RWPE1 (cell line): ENCODE data around the gene LRRC32.

ENCODE experiments used
- CTCF ChIA-PET: fragments of 350-600 bp; sonication (Branson Sonifier 250); formaldehyde crosslinking; extraction: SDS; loops from one replicate; lab custom pipeline; 2021; lab: Yijun Ruan, JAX
- POLR2A ChIA-PET: fragments of 400-600 bp; formaldehyde crosslinking; extraction: SDS; loops from one replicate; lab custom pipeline; 2020; ENCODE audit warnings: antibody characterized with exemption; ENCODE audit not compliant: low non-redundant PET; lab: Yijun Ruan, JAX
- DNase-seq: peaks from one replicate; pipeline ENCODE4 v3.0.0; 2012; ENCODE audit warnings: low spot score
- H3K27ac ChIP-seq: fragments of 450-650 bp; 2 replicates; pipeline ENCODE4 v1.5.1; 2017
- CTCF ChIP-seq: fragments of 450-650 bp; conservative IDR thresholded peaks from 2 replicates; pipeline ENCODE4 v1.5.1; 2017; ENCODE audit warnings: low read depth, mild to moderate bottlenecking

Gene LRRC32

GRCh38 chr11:76695771-76696170, 25.2 kb upstream of the LRRC32 start:
- POLR2A ChIA-PET: no interaction called here
- no peak for TF ChIP-seq CTCF
- DNase-seq: no peak
- no peak overlapping the region for H3K27ac ChIP-seq
- CTCF ChIA-PET: no interaction called here

GRCh38 chr11:76695133-76695532, 24.6 kb upstream of the LRRC32 start:
- CTCF ChIA-PET: interaction anchor here (0.7 kb wide), 1 partner anchor 94 kb away, joined by 3 read pairs; no protein-coding TSS in a partner anchor
- DNase-seq: no peak
- POLR2A ChIA-PET: no interaction called here
- no peak for TF ChIP-seq CTCF
- no peak overlapping the region for H3K27ac ChIP-seq

- no peak for TF ChIP-seq CTCF
- no peak overlapping the region for H3K27ac ChIP-seq
- DNase-seq: no peak
- POLR2A ChIA-PET: no interaction called here
- CTCF ChIA-PET: interaction anchor here (0.7 to 0.8 kb wide), 2 partner anchors 93 to 595 kb away, joined by 3 to 4 read pairs; no protein-coding TSS in a partner anchor
These were observed 24.1 kb upstream of the LRRC32 start for GRCh38 chr11:76694664-76695063.

GRCh38 chr11:76693806-76694205, 23.3 kb upstream of the LRRC32 start:
- POLR2A ChIA-PET: no interaction called here
- no peak for TF ChIP-seq CTCF
- CTCF ChIA-PET: no interaction called here
- no peak overlapping the region for H3K27ac ChIP-seq
- no peak for DNase-seq

- ChIA-PET CTCF (no interaction called here), POLR2A (no interaction called here)
- no peak overlapping the region for H3K27ac ChIP-seq
- DNase-seq: no peak
- no peak for TF ChIP-seq CTCF
These were observed 22.4 kb upstream of the LRRC32 start for GRCh38 chr11:76692956-76693355.

- H3K27ac ChIP-seq: no peak overlapping the region
- DNase-seq: no peak
- TF ChIP-seq CTCF: no peak
- CTCF ChIA-PET: interaction anchor here (1.5 kb wide), 1 partner anchor 10 kb away, joined by 9 read pairs; no protein-coding TSS in a partner anchor
- POLR2A ChIA-PET: no interaction called here
These were observed 21.1 kb upstream of the LRRC32 start for GRCh38 chr11:76691655-76692054.

GRCh38 chr11:76690736-76691135, 20.2 kb upstream of the LRRC32 start:
- H3K27ac ChIP-seq: no peak overlapping the region
- ChIA-PET POLR2A (no interaction called here), CTCF (interaction anchor here (1.5 kb wide), 1 partner anchor 9 kb away, joined by 9 read pairs; no protein-coding TSS in a partner anchor)
- no peak for TF ChIP-seq CTCF
- DNase-seq: no peak
